GM19395 (cell line): ENCODE data around the gene AGAP2.

Experiments
- ATAC-seq: cut with Tn5 transposase; IDR thresholded peaks from one replicate; pipeline ENCODE4 v1.9.1; 2021; ENCODE audit warnings: mild to moderate bottlenecking, moderate library complexity; ENCODE audit not compliant: unreplicated experiment

AGAP2 gene

DNA sequence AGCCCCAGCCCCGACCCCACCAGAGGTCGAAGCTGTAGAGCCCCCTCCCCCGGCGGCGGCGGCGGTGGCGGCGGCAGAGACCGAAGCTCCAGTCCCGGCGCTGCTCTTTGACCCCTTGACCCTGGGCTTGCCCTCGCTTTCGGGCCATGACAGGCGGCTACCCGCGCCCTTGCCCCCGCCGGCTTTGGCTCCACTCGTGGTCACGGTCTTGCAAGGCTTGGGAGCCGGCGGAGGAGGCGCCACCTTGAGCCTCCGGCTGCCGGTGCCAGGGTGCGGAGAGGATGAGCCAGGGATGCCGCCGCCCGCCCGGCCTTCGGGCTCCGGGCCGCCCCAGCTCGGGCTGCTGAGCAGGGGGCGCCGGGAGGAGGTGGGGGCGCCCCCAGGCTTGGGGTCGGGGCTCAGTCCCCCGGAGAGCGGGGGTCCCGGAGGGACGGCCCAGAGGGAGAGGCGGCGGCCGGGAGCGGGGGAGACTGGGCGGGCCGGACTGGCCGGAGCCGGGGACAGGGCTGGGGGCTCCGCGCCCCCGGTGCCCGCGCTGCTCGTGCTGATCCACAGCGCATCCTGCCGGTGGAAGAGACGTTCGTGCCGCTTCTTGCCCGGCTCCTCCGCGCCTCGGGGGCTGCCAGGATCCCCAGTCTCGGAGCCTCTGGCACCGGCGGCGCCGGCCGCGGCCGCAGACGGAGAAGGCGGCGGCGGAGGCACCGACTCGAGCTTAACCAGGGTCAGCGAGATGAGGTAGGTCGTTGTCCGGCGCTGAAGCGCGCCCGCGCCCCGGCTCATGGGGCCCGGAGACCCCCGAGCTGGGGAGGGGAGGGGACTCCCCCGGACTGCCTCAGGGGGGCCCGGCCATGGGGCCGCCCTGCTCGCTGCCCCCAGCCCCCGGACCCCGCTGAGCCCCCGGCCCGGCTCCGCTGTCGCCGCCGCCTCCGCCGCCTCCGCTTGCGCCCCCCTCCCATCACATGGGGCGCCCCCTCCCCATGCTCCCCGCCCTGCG is 778 bp downstream of the AGAP2 start:
- no peak for ATAC-seq

- ATAC-seq = no peak
These were observed 1.6 kb downstream of the AGAP2 start for GRCh38 chr12:57736741-57737466.

DNA sequence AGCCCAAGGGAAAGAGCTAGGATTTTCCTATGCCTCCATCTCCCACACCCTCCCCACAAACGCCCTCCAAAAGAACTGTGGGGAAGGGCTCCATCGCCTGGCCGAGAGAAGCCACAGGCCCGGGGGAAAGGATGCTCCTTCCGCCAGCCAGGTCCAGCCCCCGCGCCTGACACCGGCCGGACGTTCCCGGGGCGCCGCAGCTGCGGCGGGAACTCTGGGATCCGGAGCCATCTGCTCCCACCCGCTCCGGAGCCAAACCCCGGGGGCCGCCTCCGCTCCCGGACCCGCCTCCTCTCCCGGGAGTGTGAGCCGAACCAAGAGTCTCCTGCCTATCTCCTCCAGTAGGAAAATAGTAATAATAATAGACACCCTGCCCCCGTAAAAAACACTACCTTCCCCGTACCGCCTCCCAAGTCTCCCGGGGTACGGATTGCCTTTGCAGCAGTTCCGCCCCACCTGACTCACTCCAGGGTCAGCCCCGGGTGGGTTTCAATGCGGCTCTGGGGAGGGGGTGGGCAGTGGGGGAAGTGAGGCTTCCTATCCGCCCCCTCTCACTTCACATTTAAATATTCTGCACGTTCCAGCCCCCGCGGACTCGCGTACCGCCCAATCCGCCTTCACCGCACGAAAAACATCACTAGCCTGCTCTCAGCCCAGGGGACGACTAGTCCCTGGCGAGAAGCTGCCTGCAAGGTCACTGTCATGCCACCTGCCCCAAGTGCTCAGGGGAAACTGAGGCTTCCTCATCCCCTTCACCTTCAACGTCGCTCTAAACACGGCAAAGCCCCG is 2.4 kb downstream of the AGAP2 start:
- ATAC-seq = no peak

GRCh38 chr12:57735198-57735855 is 3.2 kb downstream of the AGAP2 start:
- no peak for ATAC-seq

DNA sequence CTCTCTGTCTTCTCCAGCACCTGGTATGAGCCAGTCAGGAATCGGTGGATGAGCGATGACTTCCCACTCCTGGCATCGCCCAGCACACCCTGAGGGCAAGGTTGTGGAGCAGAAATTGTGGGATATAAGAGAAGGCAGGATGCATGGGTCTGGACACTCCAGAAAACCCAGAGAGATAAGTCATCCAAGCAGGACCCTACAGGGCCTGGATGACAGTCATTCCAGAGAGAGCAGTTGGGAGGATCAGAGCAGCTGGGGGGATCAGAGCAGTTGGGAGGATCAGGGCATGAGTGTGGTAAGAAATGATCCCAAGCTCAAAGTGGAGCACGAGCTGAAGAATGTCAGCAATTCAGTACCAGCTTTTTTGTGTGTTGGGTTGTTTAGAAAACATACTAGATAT is 4.0 kb downstream of the AGAP2 start:
- no peak for ATAC-seq

- no peak for ATAC-seq
These were observed 4.6 kb downstream of the AGAP2 start for GRCh38 chr12:57733928-57734327.

GRCh38 chr12:57732726-57733593 is 5.6 kb downstream of the AGAP2 start:
- ATAC-seq = no peak

GRCh38 chr12:57732270-57732669 is 6.3 kb downstream of the AGAP2 start:
- no peak for ATAC-seq

DNA sequence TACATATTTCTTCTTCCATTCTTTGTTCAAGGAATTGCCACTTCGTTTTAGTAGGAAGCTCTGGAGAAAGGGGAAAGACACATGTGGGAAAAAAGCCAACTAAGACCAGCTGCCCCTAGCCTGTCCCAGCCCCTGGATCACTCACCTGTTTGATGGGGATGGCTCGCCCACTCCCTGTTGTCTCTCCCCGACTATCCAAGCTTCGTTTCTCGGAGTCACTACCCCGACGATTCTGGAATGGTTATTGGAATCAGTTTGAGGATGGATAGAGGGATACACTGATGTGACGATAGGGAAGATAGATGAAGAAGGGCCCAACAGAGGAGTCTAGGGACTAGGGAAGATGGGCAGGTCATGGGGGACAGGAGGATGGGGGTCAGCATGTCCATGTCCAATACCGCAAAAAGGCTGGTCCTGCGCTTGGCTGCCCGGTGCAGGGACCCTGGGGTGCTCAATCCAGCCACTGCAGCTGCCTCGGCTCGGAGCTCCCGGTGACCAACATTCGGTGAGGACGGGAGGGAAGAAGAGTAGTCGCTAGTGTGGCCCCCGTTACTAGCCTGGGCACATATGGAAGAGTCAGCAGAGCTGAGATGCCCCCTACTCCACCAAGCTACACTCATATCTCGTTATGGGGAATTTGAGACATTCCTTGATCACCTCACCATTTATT is 7.0 kb downstream of the AGAP2 start:
- no peak for ATAC-seq

- ATAC-seq = no peak
These were observed 8.0 kb downstream of the AGAP2 start for GRCh38 chr12:57730336-57731067.

DNA sequence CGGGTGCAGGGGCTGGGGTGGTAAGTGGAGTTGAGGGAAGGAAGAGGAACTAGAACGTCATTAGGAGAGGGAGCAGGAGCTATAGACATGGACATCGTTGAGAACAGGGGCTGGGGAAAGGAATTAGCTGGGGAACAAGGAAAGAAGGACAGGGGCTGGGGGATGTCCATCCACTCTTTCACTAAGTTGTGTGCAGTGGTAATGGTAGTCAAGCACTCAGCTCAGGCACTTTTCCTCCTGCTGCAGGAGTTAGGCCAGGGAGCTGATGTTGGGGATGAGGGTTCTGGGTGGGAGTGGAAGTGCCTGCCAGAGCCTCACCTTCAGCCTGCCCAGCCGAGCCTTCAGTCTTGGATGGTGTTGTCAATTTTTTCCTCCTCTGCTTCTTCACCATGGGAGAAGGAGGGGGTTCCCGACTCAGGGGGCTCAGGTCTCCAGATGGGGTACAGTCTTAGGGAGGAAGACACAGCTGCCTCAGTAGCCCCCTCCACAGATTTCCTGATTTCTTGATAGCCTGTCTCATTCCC is 9.2 kb downstream of the AGAP2 start:
- no peak for ATAC-seq

- ATAC-seq = no peak
These were observed 10.7 kb downstream of the AGAP2 start for GRCh38 chr12:57727758-57728395.

DNA sequence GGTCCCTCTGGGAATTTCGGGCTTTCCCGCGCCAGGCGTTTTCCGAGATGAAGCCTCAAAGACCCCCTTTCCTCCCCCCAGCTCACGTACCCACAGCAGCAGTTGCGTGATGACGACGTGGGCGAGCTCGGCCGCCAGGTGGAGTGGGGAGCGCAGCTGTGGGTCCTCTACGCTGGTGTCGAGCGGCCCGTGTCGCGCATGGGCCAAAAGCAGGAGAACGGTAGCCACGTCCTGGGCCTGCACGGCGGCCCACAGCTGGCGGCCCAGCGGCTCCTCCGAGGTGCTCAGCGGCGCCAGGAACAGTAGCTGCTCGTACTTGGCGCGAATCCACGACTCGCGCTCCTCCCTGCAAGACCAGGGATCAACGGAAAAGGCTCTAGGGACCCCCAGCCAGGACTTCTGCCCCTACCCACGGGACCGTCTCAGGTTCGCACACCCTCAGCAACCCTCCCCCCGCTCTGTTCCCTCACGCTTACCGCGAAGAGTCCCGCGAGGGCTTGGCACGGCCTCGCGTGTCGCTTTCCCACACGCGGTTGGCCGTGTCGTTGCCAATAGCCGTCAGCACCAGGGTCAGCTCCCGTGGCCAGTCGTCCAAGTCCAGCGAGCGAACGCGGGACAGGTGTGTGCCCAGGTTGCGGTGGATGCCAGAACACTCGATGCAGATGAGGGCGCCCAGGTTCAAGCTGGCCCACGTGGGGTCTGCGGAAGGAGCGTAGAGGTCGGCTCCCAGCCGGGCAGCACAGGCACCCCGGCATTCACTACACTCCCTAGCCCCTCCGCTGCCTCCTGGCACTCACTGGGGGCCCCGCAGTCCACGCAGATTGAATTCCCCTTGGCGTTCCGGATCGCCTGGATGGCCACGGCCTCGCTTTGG is 11.4 kb downstream of the AGAP2 start:
- ATAC-seq = no peak

GRCh38 chr12:57726151-57726883 is 12.2 kb downstream of the AGAP2 start:
- no peak for ATAC-seq

DNA sequence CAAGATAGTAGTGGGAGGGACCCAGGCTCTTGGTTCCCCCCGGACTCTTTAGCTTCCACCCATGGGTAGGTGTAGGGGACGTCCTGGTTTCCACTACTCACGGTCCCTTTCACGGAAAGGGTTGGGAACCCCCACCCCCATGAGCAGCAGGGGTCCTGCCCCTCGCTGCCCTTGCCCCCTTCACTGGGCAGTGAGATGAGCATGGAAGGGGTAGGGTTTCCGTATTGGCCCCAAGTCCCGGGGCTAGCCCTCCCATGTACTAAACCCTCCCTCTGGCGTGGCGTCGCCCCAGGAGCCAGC is 12.7 kb downstream of the AGAP2 start:
- no peak for ATAC-seq
